Stomach (tissue), 9 donors: ENCODE measurements around the gene ATCAY. TPM values are rescaled to one million over a fixed set of nuclear protein-coding genes. Genes with fewer than 3 reads are reported as not detected.
"Not testable (repeated sequence)": the region's sequence is repeated elsewhere in the genome, so short reads cannot be mapped to it uniquely, and the experiment has no call there.

Experiments
- DNase-seq, 2 donors: peaks; one replicate each; pipeline versions ENCODE4 v3.0.0 to v3.0.0-alpha.2; 2013 to 2019
- H3K27ac ChIP-seq, 5 donors: fragments of 200-600 bp in 4 of 5; sonication (generic) in 4 of 5; one replicate each; pipeline ENCODE4 v1.5.1; 2013 to 2019; ENCODE audit warnings: mild to moderate bottlenecking in 1 of 5, moderate library complexity in 1 of 5
- H3K27me3 ChIP-seq, 3 donors: fragments of 200-600 bp; sonication (generic); one replicate each; pipeline ENCODE4 v1.5.1; 2017 to 2019; ENCODE audit warnings: mixed run types in 1 of 3
- H3K36me3 ChIP-seq, 4 donors: fragments of 200-600 bp; sonication (generic); 1 replicate in 3 of 4; 2 replicates in 1 of 4; pipeline ENCODE4 v1.5.1; 2016 to 2019
- H3K4me1 ChIP-seq, 4 donors: fragments of 200-600 bp; sonication (generic); one replicate each; pipeline ENCODE4 v1.5.1; 2016 to 2019
- H3K4me3 ChIP-seq, 4 donors: fragments of 200-600 bp; sonication (generic) in 3 of 4; one replicate each; pipeline ENCODE4 v1.5.1; 2016 to 2019; ENCODE audit warnings: mild to moderate bottlenecking in 1 of 4
- H3K9me3 ChIP-seq, 4 donors: fragments of 200-600 bp; sonication (generic); one replicate each; pipeline ENCODE4 v1.5.1; 2016 to 2019
- EP300 ChIP-seq: sonication (generic); formaldehyde crosslinking; IDR thresholded peaks from one replicate; pipeline ENCODE4 v1.6.1; 2017; ENCODE audit warnings: antibody characterized with exemption
- POLR2A ChIP-seq, 4 donors: fragments of 450-650 bp; IDR thresholded peaks; one replicate each; pipeline ENCODE4 v1.6.1; 2016; ENCODE audit warnings: antibody characterized with exemption in 4 of 4, control low read depth in 2 of 4, mild to moderate bottlenecking in 1 of 4, moderate library complexity in 1 of 4
- POLR2AphosphoS5 ChIP-seq, 3 donors: sonication (generic); formaldehyde crosslinking; IDR thresholded peaks; one replicate each; pipeline ENCODE4 v1.6.1; 2016; ENCODE audit warnings: antibody characterized with exemption in 3 of 3
- WGBS, 5 donors: extraction: QIAGEN DNeasy Blood & Tissue Kit in 3 of 5; methylation state at CpG; one replicate each; pipeline versions ENCODE4 v1.1.5 to v1.1.7; 2013 to 2018; 5-methylcytosine and 5-hydroxymethylcytosine counted together
- intact Hi-C: fragments of 100-400 bp; cut with DNase I; formaldehyde crosslinking; loops from one replicate; pipeline ENCODE4 v1.15.1; 2023; ENCODE audit warnings: low total_unique reads
- polyA plus RNA-seq, 3 donors: library from polyadenylated mRNA; stranded (reverse); fragments of 200-250 nt; gene quantifications; one replicate each; pipeline ENCODE4 v1.2.3, GENCODE V29; 2013
- total RNA-seq, 5 donors: library from RNA; depleted of rRNA; stranded (reverse); fragments of >200 nt; gene quantifications; one replicate each; pipeline versions ENCODE4 v1.1.0 to v1.2.3, GENCODE V29; 2014 to 2016
- TF ChIP-seq, protein P1 (sequence below), 7 experiments: fragments of 450-650 bp in 4 of 7; fragments of 200-600 bp in 3 of 7; sonication (generic) in 3 of 7; IDR thresholded peaks; one replicate each; pipeline ENCODE4 v1.5.1; 2016 to 2019; ENCODE audit warnings: antibody characterized with exemption in 7 of 7, control low read depth in 2 of 7, mild to moderate bottlenecking in 1 of 7
- donor health status: healthy with polysubstance abuse.
- donor health status: Bipolar disorder and iron deficiency.
- donor health status: healthy.

ATCAY gene
- total and polyA plus RNA-seq, 8 donors, result 0.25 to 0.92 (median 0.81) TPM; not detected in 4

- H3K4me1 ChIP-seq, result peaks cover 43 to 56% (median 49%) of the 10 kb centered on the region in 4 donors
- no peak overlapping the region for H3K4me3 ChIP-seq
- peak in 1 of 2 donors; percentile 13 for DNase-seq
- H3K9me3 ChIP-seq, result no peaks in the 10 kb centered on the region
- H3K27ac ChIP-seq, result peak overlapping the region in 3 of 5 donors; percentile 25 to 99 (median 98)
- TF ChIP-seq POLR2A (IDR thresholded peaks at IDR 0.05) (no peak), POLR2AphosphoS5 (IDR thresholded peaks at IDR 0.05) (no peak)
- WGBS, 5 donors, result 86 to 92% (median 90%) methylated on average over 40 to 60 of the region's 60 CpGs
- H3K36me3 ChIP-seq, result peaks cover 81 to 89% (median 86%) of the 10 kb centered on the region in 4 donors
- H3K27me3 ChIP-seq, result no peaks in the 10 kb centered on the region
- intact Hi-C loops, result no loop called here
These were observed 84.0 kb downstream of the ATCAY start for GRCh38 chr19:3964256-3965194.

- no peaks in the 10 kb centered on the region for H3K27me3 ChIP-seq
- peak overlapping the region in 3 of 4 donors; percentile 22 to 26 (median 26) for H3K4me3 ChIP-seq
- H3K27ac ChIP-seq, result peak overlapping the region; percentile 88 to 99 (median 98)
- peak; percentile 76 to 90 for DNase-seq
- peak; percentile 25 to 67 (median 38) for TF ChIP-seq POLR2AphosphoS5 (IDR thresholded peaks at IDR 0.05)
- TF ChIP-seq, protein P1, sequence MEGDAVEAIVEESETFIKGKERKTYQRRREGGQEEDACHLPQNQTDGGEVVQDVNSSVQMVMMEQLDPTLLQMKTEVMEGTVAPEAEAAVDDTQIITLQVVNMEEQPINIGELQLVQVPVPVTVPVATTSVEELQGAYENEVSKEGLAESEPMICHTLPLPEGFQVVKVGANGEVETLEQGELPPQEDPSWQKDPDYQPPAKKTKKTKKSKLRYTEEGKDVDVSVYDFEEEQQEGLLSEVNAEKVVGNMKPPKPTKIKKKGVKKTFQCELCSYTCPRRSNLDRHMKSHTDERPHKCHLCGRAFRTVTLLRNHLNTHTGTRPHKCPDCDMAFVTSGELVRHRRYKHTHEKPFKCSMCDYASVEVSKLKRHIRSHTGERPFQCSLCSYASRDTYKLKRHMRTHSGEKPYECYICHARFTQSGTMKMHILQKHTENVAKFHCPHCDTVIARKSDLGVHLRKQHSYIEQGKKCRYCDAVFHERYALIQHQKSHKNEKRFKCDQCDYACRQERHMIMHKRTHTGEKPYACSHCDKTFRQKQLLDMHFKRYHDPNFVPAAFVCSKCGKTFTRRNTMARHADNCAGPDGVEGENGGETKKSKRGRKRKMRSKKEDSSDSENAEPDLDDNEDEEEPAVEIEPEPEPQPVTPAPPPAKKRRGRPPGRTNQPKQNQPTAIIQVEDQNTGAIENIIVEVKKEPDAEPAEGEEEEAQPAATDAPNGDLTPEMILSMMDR (IDR thresholded peaks at IDR 0.05), result no peak
- intact Hi-C loops, result no loop called here
- peaks cover 55 to 66% (median 57%) of the 10 kb centered on the region in 4 donors for H3K4me1 ChIP-seq
- no peaks in the 10 kb centered on the region for H3K9me3 ChIP-seq
- H3K36me3 ChIP-seq, result peaks cover 63 to 71% (median 68%) of the 10 kb centered on the region in 4 donors
- 28 to 59% (median 42%) methylated on average over 22 to 30 of the region's 30 CpGs for WGBS, 5 donors
These were observed 85.8 kb downstream of the ATCAY start for GRCh38 chr19:3966051-3967017.

GRCh38 chr19:3967983-3968382 is 87.5 kb downstream of the ATCAY start:
- 80 to 99% (median 91%) methylated on average over 10 to 12 of the region's 12 CpGs for WGBS, 5 donors
- intact Hi-C loops, H3K27me3 ChIP-seq, DNase-seq, H3K9me3 ChIP-seq: not testable (repeated sequence)
- Histone ChIP-seq H3K27ac (peak overlapping the region; percentile 68 to 99 (median 98)), H3K4me1 (peaks cover 55 to 73% (median 60%) of the 10 kb centered on the region in 4 donors), H3K36me3 (peaks cover 47 to 60% (median 54%) of the 10 kb centered on the region in 4 donors), H3K4me3 (peak overlapping the region in 3 of 4 donors; percentile 4 to 22 (median 16))

DNA sequence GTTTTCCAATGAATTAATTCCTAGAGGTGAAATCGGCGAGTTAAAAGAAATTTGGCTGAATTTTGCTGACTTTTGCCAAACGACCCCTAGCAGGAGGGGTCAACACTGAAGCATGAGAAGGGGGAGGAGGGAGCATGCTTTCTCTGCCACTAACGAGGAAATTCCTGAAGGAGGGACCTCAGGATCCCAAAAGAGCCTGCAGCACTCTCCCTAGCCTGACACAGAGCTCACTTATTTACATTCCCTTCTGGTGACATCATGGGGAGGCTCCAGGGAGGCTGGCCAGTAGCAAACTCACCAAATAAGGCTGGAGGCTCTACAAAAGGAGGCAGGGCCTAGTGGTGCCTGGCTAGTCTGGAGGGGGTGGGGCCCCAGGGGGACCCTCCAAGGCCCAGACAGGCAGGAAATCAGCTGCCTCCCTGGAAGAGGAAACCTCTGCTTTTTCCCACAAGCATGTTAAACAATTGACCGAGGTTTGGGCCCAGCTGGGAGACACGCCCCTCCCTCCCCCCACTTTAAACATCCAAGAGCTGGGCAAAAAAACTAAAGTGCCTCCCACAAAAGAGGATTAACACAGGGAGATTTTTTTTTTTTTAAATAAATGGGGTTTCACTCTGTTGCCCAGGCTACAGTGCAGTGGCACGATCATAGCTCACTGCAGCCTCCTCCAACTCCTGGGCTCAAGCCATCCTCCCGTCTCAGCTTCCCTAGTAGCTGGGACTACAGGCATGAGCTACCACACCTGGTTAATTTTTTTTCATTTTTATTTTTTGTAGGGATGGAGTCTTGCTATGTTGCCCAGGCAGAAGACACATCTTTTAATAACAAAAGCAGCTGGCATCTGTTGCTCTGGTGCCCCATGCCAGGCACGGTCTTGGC is 88.3 kb downstream of the ATCAY start:
- peak; percentile 87 to 98 for DNase-seq
- no peaks in the 10 kb centered on the region for H3K9me3 ChIP-seq
- peak; percentile 70 to 91 (median 76) for TF ChIP-seq POLR2AphosphoS5 (IDR thresholded peaks at IDR 0.05)
- TF ChIP-seq, protein P1 (IDR thresholded peaks at IDR 0.05), result no peak
- peak; percentile 84 for TF ChIP-seq EP300
- peak in 1 of 4 donors; percentile 46 for TF ChIP-seq POLR2A (IDR thresholded peaks at IDR 0.05)
- peak overlapping the region; percentile 96 to 99 (median 98) for H3K27ac ChIP-seq
- H3K36me3 ChIP-seq, result peaks cover 39 to 52% (median 45%) of the 10 kb centered on the region in 4 donors
- H3K27me3 ChIP-seq, result no peaks in the 10 kb centered on the region
- intact Hi-C loops, result no loop called here
- WGBS, 5 donors, result 13 to 31% (median 22%) methylated on average over 9 of the region's 9 CpGs
- peak overlapping the region; percentile 76 to 98 (median 90) for H3K4me3 ChIP-seq
- peaks cover 55 to 70% (median 60%) of the 10 kb centered on the region in 4 donors for H3K4me1 ChIP-seq
